ENCODE data around the gene CHCHD6.

CHCHD6 gene

DNA sequence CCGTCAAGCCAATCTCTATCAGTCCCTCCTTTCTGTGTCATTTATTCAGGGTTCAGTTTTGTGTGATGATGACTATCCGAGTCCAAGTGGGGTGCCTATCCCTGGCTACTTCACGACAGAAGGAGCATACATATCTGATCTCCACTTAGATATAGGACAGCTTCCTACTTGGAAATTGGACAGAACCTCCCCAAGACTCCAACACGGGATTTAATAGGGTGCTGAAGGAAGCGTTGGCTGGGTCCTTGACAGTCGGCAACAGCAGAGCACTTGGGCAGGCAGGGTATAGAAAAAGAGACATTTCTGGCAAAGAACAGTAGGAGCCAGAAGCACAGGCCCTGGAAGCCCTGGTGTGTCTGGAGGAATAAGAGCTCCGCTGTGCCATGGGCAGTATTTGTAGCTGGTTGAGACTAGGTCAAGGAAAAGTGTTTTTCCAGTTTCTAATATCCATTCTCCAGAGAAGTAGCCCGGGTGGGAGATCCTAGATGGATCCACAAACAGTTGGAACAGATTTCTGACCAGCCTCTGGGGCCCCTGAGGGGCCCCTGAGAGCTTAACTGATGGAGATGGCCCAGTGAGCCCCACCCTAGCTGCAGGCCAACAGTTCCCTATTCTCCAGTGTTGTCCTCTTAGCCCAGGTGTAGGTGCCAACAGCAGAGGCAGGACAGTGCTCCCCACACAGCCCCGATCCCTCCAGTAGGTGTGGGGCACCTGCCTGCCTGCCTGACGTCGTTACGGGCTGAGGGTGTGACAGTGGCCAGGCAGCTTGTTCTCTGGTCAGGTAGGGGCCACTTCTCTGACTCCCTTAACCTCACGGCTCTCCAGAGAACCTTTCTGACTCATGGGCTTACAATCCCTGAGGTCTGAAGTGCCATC, 130.8 kb downstream of the CHCHD6 start:
- no peak for DNase-seq

DNA sequence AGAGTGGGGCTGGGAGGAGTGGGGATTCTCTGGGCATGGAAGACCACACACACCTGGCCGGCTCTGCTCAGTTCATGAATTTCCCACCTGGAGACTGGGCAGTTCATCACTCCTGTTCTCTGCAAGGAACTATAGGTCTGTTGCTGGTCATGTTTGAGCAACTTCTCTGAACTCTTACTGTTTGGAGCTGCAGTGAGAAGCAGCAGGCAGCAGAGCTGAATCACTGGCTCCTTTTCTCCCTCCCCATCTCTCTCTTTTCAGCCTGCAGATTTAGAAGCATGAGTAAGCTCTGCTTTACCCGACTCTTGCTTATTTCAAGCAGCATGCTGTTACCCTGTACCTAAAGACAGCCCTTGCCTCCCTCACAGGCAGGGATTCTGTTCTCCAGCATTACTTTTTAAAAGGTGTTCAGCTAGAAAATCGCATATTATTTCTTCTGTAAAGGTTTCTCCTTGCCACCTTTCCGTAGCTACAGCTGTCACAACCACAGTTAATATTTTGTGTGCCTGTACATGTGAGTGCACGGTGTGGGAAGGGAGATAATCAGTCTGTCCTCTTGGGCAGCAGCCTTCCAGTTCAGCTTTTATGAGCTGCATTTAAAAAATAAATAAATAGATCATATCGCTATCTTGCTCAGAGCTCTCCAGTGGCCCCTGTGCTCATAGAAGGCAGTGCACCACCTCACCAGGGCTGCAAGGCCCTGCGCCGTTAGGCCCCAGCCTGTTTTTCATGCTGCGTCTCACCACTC, 131.6 kb downstream of the CHCHD6 start:
- DNase-seq = no peak

DNA sequence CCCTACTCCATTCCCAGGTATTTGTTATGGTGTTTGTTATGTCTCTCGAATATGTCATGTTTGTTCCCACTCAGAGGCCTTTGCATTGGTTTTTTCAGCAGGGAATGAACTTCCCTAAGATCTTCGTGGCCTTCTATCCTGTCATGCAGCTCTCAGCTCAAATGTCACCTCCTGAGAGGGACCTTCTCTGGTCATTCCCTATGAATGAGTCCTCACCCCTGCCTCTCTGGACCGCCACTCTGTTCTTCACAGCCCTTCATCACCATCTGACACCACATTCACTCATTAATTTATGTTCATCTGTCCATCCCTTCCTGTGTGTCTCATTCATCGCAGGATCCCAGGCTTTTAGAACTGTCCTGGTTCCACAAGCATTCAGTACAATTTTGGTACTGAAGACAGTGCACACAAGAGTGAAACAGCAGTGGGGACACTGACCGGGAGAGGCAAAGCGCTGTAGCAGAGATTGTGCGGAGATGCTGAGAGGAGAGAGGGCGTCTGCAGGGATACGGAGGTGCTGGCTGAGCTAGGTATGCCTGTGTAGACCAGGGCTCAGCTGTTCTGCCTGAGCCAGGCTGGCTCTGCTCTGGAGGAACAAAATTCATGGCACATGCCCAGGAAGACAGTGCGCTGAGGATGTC, 132.3 kb downstream of the CHCHD6 start:
- DNase-seq = no peak

DNA sequence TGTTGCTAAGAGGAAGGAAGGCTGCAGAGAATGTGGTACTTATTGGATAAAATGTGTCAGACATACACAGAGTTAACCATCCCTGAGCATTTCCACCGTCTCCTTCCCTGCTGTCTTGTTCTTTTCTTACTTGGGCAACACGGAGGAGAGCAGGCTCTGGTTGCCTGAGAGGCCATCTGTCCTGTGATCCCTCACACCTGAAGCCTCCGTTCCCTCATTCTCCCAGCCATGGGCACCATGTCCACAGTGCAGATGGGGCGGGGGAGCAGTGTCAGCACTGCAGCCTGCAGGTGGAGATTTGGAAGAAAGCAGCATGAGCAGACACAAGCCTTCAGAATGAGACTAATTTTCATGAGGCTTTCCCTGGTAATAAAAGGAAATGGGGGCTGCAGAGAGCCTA, 133.7 kb downstream of the CHCHD6 start:
- no peak for DNase-seq

DNA sequence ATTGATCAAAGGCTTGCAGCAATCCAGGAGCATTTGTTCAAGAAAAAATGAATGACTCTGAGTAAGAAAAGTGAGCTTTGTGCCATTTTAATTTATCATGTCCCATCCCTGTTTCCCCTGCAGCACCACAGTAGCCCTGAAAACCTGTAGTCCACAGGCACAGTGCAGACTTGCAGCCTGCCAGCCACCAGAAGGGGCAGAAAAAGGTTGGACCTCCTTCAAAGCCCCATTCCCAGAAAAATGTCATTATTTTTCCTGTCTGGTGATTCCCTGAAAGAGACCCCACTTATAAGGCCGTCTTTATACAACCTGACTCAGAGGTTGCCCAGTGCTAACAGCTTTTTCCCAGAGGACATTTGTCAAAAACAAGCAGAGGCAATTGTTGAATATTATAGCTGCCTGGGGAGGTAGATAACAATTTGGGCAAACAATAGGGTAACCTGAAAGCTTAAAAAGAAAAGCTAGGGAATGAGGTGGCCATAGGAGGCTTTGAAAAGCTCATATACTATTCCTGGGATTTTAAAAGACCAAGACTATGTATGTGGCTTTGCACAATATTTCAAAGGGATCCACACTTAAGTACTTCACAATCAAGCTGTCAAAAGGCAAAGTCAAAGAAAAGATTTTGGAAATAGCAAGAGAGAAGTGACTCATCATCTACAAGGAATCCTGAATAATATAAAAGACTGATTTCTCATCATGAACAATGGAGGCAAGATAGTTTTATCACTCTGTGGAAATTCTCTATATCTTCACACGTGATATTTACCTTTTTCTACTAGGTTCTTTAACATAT, 142.1 kb downstream of the CHCHD6 start:
- no peak for DNase-seq

DNA sequence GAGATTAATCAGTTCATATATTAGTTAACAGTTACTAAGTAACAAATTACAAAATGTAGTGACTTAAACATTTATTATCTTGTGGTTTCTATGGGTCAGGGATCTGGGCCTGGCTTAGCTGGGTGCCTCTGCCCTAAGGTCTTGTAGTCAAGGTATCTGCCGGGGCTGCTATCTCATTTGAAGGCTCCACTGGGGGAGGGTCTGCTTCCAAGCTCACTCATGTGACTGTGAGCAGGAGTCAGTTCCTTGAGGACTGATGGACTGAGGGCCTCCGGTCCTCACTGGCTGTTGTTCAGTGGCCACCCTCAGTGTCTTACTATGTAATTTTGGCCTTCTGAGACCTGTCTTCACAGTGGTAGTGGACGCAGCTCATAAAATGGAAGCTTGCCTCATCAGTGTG, 143.0 kb downstream of the CHCHD6 start:
- no peak for DNase-seq

DNA sequence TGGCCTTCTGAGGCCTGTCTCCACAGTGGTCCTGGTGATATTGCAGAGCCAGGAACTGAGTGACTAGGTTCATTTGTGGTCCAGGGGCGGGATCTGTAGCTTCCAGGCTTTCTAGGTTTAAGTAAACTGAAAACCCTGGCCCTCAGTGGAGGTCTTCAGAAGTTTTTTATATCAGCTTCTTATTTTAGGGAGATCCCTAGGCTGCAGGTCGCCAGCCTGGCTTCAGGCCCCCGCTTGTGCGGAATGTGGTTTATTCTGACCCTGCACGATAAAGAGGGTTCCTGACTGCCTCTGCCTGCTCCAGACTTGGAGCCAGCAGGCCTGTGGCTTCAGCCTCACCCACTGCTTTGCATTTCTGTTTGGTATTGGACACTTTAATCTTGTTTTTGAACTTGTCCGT, 145.0 kb downstream of the CHCHD6 start:
- no peak for DNase-seq

DNA sequence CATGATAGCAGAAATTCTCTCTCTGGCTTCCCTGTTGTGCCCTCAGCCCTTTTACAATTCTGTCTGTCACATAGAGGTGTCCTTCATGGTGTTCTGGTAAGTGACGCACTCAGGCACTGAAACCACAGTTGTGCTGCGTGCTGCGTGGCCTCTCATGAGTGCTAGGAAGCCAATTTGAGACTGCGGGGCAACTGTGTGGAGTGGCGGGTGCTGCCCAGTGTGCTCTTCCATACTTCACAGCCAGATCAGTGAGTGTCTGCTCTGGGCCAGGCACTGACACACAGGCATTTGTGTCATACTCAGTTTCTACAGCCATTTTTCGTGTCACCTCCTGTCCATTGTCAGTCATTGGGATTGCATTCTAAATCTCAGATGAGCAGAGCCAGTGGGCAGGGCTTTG, 145.7 kb downstream of the CHCHD6 start:
- peak; percentile 20 for DNase-seq

DNA sequence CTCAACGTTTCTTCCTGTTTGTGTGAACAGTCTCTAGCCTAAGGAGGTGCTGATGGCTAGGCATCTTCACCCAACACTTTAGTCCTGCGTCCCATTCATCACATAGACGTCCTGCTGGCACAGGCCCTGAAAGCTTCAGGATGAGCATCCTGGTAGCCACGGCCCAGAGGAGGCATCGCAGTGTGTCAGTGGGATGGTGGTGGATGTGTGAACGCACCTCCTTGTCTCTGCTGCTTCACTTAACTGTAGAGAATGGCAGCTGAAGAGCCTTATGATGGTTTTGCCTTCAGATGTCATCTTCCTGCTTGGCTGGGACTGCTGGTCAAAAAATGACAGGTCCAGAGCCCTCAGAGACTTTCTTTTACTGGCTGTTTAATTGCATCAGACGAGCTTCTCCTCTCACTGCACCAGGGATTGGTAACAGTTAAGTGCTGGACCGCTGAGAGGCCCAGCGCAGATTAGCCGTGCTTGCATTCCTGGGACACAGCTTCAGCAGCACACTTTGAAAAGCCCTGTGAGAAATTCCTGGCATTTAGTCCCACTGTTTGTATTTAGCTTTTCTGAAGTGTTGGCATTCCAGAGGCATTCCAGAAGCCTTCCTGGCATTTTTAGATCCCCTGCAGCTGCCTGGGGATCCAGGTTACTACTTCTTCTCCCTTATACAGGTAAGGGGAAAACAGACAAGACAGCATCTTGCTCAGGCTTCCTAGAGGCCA, 146.5 kb downstream of the CHCHD6 start:
- DNase-seq = peak; percentile 66

DNA sequence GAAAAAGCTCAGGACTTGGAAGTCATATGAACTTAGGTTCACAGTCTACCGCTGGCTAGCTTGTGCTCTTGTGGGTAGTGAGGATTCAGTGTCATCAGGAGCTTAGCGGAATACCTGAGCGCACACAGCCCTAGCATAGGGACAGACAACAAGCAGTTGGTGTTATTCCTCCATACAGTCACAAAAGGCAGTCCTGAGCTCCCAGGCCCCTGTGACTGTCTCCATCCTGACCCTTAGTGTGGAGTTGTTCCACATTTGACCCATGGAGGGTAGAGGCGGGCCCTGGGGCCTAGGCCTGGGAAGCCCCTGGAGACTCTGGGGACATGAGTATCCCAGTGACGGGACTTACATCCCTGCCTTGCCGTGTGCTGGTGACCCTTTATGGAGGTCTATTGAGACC, 147.3 kb downstream of the CHCHD6 start:
- no peak for DNase-seq

DNA sequence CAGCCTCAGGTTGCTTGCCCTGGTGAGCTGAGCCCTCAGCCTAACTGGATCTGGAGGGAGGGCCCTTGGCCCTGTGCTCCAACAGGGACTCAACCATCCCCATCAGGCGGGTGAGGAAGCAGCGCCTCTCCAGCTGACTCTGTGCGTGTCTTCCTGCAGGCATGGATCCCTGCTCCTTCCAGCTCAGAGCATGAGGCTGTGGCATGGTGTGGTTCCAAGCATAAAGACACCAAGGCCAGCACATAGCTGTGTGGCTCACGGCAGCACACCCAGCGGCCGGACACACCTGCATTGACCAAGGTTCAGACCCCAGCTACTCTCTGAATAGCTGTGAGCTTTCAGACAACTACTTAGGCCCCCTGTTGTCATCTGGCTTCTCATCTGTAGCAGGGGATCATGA, 147.9 kb downstream of the CHCHD6 start:
- no peak for DNase-seq

DNA sequence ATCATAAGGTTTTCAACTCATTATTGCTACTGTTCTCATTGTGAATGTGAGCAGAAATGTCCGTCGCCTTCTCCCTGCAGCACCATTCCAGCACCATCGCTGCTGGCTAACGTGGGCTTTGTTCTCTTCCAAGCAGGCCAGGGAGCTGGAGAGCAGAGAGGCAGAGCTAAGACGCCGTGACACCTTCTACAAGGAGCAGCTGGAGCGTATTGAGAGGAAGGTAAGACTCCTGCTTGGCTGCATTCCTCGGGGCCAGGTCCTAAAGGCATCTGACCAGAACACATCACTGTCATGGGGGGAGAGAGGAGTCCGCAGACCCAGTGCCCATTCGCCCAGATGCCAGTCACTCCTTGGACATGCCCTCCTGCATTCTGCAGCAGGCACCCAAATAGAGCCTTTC, 148.5 kb downstream of the CHCHD6 start:
- DNase-seq = peak; percentile 47

DNA sequence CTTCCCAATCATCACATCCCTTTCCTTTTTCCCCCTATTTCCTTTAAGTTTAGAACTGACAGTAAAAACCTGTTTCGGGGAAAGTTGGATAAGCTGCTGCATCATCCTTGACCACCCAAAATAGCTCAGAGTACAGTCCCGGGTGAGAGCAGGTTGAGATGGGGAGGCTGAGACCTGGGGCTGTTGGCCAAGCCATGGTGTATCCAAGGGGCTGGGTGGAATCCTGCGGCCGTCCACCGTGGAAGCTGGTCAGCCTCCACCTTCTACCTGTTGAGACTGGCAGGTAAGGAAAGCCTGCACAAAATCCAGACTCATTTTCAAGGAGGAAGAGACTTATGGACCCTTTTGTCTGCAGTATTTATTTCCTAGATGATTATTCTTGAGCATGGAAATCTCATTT, 150.6 kb downstream of the CHCHD6 start:
- DNase-seq = no peak

DNA sequence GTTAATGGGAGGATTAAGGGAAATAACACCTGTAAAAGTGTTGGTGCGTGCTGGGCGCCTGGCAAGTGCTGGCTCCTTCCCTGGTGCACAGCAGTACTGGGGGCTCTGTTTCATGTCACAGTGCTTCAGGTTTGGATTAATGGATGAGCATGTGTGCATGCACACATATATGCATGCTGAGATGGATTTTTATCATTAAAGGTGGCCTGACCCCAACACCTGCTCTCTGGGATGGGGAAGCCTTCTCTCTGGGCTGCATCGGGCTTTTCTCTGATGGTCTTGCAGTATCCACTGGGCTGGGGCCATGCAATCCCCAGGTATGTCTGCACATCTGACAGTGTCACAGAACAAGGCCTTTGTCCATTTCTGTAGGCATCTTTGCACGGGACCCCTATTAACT, 151.3 kb downstream of the CHCHD6 start:
- DNase-seq = no peak

DNA sequence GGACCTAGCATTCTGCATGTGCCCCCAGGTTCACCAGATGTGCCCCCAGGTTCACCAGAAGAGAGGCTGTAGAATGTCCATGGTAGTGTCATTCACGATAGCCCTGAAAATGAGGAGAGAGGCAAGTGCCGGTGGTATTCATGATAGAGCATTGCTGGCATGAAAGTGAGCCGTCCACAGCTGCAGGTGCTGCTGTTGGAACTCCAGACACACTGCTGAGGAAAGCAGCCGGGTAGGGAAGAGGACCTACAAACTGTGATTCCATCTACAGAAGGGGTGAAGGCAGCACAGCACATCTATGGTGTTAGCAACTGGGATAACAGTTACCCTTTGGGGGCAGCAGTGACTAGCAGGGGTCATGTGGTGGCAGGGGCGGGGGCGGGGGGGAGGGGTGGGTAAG, 153.9 kb downstream of the CHCHD6 start:
- no peak for DNase-seq

DNA sequence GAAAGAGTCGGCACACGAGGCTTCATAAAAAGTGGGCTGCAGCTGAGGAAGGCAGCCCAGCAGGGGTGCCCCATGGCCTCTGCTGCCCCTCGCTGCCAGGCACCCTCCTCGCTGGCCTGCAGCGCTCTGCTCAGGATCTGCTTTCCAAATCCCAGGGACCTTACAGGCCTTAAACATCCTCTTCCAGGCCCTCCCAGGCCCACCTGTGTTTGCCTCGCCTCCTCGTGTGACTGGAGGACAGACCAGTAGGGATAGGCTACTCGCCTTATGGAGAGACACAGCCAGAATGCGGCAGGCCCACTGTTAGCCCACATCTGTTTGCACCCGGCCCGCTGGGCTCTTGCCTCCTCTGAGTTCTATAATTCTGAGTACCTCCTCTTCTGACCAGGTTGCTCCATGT, 154.4 kb downstream of the CHCHD6 start:
- no peak for DNase-seq

DNA sequence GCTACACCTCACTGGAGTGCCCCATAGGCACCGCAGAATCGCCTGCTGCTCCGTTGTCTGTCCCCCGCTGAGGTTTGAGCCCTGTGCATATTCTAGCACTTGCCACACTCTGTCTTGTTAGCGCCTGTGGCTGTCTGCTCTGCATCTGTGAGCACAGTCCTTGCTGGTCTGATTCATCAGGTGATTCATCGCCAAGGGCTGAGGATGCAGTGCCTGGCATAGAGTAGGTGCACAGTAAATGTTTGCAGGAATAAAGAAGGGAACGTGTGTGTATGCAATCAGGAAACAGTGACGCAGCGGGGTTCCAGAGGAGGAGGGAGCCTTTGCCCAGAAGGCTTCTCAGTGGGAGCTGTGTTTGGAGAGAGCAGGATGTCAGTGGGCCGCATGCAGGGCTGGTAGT, 154.8 kb downstream of the CHCHD6 start:
- no peak for DNase-seq

DNA sequence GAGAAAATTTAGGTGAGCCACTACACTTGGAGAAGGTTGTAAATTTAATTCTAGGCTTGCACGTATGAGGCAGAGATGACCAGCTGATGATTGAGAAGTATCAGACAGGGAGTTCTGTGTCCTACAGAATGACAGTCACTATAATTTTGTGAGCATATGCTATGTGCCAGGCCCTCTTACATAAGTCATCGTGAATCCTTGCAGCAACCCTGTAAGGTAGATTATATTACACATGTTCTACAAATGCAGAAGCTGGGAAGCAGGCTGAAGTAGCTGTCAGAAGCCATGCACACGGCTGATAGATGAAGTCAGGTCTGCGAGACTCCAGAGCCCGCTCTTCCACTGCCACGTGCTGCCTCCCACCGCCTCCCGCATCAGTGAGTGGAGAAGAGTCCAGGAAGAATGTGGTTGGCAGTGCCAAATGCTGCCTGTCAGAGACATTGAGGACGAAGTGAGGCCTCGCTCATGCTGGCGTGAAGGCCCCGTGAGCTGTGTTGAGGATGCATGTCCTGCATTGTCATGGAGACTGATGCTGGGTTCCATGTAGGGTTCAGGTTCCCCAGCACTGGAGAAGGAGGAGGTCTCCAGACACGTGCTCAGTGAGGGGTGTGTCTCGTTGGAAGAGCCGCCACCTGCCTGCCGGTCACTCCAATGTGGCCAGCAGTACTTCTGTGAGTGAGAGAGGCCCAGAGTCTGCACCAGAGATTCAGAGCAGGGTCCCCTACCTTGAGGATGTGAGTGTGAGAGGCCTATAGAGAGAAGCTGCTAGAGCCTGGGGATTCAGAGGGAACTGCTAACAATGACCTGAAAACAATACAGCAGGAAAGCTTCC, 155.6 kb downstream of the CHCHD6 start:
- no peak for DNase-seq

DNA sequence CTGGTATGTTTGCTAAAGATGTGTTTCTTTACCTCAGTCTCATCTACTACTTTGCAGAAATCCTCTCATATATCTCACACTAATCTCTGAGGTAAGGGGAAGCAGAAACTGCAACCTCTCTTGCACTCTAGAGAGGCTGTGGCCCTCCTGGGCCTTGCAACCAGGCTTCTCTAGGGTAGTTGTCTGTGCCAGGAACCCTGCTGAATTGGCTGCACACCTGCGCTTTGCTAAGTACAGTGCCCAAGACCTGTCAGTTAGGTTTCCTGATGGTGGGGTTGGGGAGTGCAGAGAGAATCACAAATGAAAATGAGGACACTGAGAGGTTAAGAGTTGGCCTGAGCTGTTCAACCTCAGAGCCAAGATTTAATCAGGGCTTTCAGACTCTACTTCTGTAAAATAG, 161.7 kb downstream of the CHCHD6 start:
- no peak for DNase-seq

DNA sequence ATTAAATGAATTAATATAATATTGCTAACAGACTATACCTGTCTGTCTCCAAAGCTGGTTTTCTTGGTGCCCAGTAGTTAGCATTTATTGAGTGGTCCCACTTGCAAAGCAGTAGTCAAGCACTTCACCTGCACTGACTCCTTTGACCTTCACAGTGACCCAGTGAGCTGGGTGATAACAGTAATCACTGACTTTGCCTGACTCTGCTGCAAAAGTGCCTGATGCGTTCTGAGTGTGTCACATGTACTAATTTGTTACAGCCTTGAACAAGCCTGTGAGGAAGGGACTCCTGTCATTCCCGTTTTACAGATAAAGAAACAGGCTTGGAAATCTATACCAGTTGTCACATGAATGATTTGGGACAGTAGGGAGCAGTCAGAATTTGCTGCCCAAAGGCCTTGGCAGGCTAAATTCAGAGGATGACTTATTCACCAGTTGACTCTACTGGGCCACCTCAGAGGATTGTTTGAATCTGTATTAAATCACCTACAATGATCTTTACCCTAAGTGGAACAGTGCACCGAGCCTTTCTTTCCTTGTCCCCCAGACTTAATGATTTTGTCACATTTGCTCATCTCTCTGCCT, 162.2 kb downstream of the CHCHD6 start:
- no peak for DNase-seq
